BLaER1 treated with 17β-estradiol and CSF1 and Interleukin-3, amounts not matched to agents 10 nM and 100 nM (cell line): Measurements from ENCODE around the gene SLC25A21.

Experiments used
- H3K27ac ChIP-seq, 11 experiments: shearing (Covaris generic); formaldehyde crosslinking; 2 replicates each; pipeline ENCODE4 v1.8.1; 2022
- H3K27me3 ChIP-seq, 11 experiments: shearing (Covaris generic); formaldehyde crosslinking; 2 replicates each; pipeline ENCODE4 v1.8.1; 2022
- H3K36me3 ChIP-seq, 11 experiments: shearing (Covaris generic); formaldehyde crosslinking; 2 replicates each; pipeline ENCODE4 v1.8.1; 2022
- H3K4me1 ChIP-seq, 10 experiments: shearing (Covaris generic); formaldehyde crosslinking; 2 replicates each; pipeline ENCODE4 v1.8.1; 2022
- H3K4me2 ChIP-seq, 11 experiments: shearing (Covaris generic); formaldehyde crosslinking; 2 replicates each; pipeline ENCODE4 v1.8.1; 2022
- H3K4me3 ChIP-seq, 10 experiments: shearing (Covaris generic); formaldehyde crosslinking; 2 replicates each; pipeline ENCODE4 v1.8.1; 2022
- H3K9ac ChIP-seq, 11 experiments: shearing (Covaris generic); formaldehyde crosslinking; 2 replicates each; pipeline ENCODE4 v1.8.1; 2022
- H3K9me3 ChIP-seq, 11 experiments: shearing (Covaris generic); formaldehyde crosslinking; replicated peaks in 1 of 11; 2 replicates each; pipeline ENCODE4 v1.8.1; 2022
- H4K20me1 ChIP-seq, 11 experiments: shearing (Covaris generic); formaldehyde crosslinking; 2 replicates each; pipeline ENCODE4 v1.8.1; 2022
- Cebpa-rat ChIP-seq, 11 experiments: shearing (Covaris generic); IDR thresholded peaks; 2 replicates each; pipeline ENCODE4 v1.8.1; 2022

SLC25A21 gene

DNA sequence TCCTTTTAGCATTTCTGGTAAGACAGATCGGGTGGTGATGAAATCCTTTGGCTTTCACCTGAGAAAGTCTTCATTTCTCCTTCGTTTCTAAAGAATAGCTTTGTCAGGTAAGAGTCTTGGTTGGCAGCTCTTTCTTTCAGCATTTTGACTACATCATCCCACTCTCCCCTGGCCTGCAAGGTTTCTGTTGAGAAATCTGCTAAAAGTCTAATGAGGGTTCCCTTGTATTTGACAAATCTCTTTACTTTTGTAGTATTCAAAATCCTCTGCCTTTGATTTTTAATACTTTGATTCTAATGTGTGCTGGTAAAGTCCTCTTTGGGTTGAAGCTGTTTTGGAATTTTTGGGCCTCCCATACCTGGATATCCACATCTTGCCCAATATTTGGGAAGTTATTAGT is 390.5 kb downstream of the SLC25A21 start:
- Histone ChIP-seq H3K27me3 (no peaks in the 10 kb centered on the region), H3K9me3 (peaks cover 4 to 19% (median 13%) of the 10 kb centered on the region in 11 experiments; a peak in 17 of 22 replicates), H3K4me1 (no peaks in the 10 kb centered on the region), H3K36me3 (no peaks in the 10 kb centered on the region), H3K9ac (no peak overlapping the region), H3K27ac (no peak overlapping the region), H3K4me3 (no peak overlapping the region), H4K20me1 (no peaks in the 10 kb centered on the region), H3K4me2 (no peak overlapping the region)
- no peak for TF ChIP-seq Cebpa-rat (IDR thresholded peaks at IDR 0.05)

DNA sequence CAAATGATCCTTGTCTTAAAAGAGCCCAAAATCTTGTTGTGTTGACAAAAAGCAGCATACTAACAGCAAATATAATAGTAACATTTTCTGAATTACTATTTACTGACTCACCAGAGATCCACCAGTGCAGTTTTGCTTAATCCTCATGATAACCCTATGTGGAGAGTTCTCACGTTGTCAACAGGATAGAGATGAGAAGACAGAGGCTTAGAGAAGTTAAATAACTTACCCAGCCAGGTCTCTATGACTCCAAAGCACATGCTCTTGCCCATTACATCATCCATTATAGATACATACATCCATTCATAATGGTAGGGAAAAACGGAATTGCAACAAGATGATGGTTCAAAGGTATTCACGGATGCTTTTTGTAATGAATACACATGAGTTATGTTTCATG is 398.8 kb downstream of the SLC25A21 start:
- Histone ChIP-seq H3K27ac (no peak overlapping the region), H3K4me2 (no peak overlapping the region), H3K36me3 (no peaks in the 10 kb centered on the region), H3K9me3 (peaks cover 0 to 6% (median 0%) of the 10 kb centered on the region in 11 experiments; a peak in 2 of 22 replicates), H4K20me1 (no peaks in the 10 kb centered on the region), H3K9ac (no peak overlapping the region), H3K4me1 (no peaks in the 10 kb centered on the region), H3K4me3 (no peak overlapping the region), H3K27me3 (no peaks in the 10 kb centered on the region)
- no peak for TF ChIP-seq Cebpa-rat (IDR thresholded peaks at IDR 0.05)

DNA sequence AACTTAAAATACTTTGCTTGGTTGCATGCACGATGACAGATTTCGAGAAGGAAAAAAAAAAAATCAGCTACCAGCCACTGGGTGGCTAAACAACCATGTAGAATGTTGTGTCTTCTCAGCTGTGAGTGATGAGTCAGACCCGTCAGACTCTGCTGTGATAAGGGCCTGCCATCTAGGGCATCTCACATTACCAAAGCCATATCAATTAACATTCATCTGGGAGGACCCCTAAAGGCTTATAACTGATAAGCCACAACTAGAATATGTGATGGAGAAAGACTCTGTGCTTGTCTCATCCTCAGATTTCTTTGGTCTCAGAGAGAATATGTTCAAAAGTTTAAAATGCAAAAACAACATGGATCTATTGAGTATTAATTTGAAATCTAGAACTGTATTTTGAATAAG is 399.3 kb downstream of the SLC25A21 start:
- no peak overlapping the region for H3K9ac ChIP-seq
- no peak for TF ChIP-seq Cebpa-rat (IDR thresholded peaks at IDR 0.05)
- H3K4me2 ChIP-seq = no peak overlapping the region
- no peak overlapping the region for H3K27ac ChIP-seq
- H3K36me3 ChIP-seq = no peaks in the 10 kb centered on the region
- no peak overlapping the region for H3K4me3 ChIP-seq
- H3K4me1 ChIP-seq = no peaks in the 10 kb centered on the region
- peaks cover 0 to 6% (median 0%) of the 10 kb centered on the region in 11 experiments; a peak in 2 of 22 replicates for H3K9me3 ChIP-seq
- H3K27me3 ChIP-seq = no peaks in the 10 kb centered on the region
- H4K20me1 ChIP-seq = no peaks in the 10 kb centered on the region

DNA sequence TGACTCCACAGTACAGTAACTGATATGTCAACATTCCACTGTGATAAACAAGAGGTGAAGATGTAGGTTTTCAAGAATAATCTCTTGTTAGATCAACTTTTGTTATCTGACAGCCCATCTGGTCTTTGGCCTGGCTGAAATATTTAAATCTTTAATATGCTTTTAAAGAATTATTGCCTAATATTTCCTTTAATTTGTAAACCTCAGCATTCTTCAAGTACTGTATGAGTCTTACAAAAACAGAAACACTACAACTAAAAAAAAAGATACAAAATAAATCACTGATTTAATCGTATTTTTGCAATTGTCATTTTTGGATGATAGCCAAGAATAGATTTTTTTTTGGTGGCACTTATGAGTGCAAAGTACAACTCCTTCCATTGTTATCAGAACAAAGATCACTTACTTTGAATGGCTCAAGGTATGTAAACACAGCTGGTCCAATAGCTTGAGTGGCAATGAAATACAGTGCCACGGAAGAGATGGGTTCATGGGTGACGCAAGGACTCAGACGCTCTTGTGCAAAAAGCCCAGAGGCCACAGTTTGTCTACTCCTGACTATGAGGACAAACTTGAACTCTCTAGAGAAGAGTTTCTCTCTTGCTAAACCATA is 401.3 kb downstream of the SLC25A21 start:
- Histone ChIP-seq H3K4me3 (no peak overlapping the region), H3K9ac (no peak overlapping the region), H3K27ac (no peak overlapping the region), H3K9me3 (no peaks in the 10 kb centered on the region), H3K27me3 (no peaks in the 10 kb centered on the region), H3K4me2 (no peak overlapping the region), H3K4me1 (no peaks in the 10 kb centered on the region), H4K20me1 (no peaks in the 10 kb centered on the region), H3K36me3 (no peaks in the 10 kb centered on the region)
- no peak for TF ChIP-seq Cebpa-rat (IDR thresholded peaks at IDR 0.05)

DNA sequence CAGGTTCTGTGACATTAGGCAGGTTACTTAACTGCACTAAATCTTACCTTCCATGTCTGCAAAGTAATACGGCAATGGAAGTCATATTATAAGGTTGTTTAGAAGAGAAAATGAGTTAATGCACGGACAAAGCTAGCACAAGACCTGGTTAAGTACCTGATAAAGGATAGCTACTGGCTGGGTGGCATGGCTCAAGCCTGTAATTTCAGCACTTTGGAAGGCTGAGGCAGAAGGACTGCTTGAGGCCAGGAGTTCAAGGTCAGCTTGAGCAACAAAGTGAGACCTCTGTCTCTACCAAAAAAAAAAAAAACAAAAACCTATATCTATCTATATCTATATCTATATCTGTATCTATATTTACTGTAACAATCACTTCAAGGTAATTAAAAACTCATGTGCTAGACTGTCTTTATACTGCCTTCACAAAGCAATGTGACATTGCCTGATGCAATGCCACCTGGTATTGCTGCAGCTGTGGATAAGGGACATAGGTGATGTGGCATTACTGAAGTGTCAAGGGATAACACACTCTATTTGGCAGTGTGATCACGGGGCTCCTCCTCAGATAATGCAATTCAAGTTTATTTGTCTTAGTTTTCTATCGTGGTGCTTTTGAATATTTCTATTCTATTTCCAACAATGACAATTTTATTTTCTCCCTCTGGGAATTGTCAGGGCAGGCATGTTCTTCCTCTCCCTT is 403.6 kb downstream of the SLC25A21 start:
- no peaks in the 10 kb centered on the region for H3K36me3 ChIP-seq
- no peaks in the 10 kb centered on the region for H3K4me1 ChIP-seq
- H3K27ac ChIP-seq = no peak overlapping the region
- no peak overlapping the region for H3K4me3 ChIP-seq
- H3K9ac ChIP-seq = no peak overlapping the region
- H3K9me3 ChIP-seq = no peaks in the 10 kb centered on the region
- H3K4me2 ChIP-seq = no peak overlapping the region
- H4K20me1 ChIP-seq = no peaks in the 10 kb centered on the region
- no peaks in the 10 kb centered on the region for H3K27me3 ChIP-seq
- no peak for TF ChIP-seq Cebpa-rat (IDR thresholded peaks at IDR 0.05)

DNA sequence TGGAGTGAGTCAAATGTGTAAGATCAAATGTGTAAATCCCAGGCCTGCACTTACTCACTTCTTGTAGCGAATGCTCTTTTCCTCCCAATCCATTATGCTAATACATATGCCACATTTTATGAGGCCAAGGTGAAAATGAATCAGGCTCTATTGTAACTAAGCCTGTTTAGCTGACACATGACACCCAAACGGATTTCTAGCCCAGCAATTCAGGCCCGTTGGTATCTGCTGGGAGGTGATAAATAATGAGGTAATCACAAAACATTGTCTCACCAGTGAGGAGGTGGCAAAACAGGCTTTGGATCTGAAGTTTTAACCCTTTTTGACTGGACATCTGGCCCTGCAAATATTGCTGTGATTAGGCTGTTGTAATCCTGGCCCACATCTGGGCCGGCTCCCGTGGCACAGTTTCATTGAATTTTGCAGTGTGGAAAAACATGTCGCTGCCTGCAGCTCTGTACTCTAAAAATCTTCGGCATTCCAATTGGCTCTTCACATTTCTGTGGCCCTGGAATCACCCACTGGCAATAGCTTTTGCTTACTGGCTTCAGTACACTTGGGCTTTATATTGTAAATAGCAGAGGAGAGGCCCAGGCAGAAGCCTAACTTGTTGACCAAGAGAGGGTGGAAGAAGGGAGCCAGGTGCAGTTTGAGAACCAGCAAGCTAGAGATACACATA is 404.7 kb downstream of the SLC25A21 start:
- Histone ChIP-seq H3K27me3 (no peaks in the 10 kb centered on the region), H3K4me2 (no peak overlapping the region), H3K9me3 (no peaks in the 10 kb centered on the region), H3K4me1 (no peaks in the 10 kb centered on the region), H3K27ac (no peak overlapping the region), H3K9ac (no peak overlapping the region), H3K4me3 (no peak overlapping the region), H3K36me3 (no peaks in the 10 kb centered on the region), H4K20me1 (no peaks in the 10 kb centered on the region)
- no peak for TF ChIP-seq Cebpa-rat (IDR thresholded peaks at IDR 0.05)

DNA sequence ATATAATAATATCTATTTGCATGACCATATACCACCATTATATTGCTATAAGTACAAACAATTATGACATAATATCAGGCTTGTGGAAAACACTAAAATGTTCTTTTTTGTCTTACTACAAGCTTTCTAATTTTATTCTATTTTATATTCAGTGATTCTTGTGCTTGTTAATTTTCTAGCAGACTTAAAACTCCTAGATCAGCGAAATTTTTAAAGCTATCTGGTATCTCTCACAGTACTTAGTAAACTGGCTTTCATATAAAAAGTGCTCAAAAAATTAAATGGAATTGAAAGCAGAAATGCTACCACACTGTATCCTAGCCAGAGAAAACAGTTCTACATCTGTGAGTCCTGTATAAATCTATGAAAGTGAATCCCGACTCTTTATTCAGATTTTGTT is 405.4 kb downstream of the SLC25A21 start:
- H3K4me2 ChIP-seq = no peak overlapping the region
- H3K36me3 ChIP-seq = no peaks in the 10 kb centered on the region
- H3K4me1 ChIP-seq = no peaks in the 10 kb centered on the region
- H3K9me3 ChIP-seq = no peaks in the 10 kb centered on the region
- H3K4me3 ChIP-seq = no peak overlapping the region
- no peak overlapping the region for H3K27ac ChIP-seq
- no peak for TF ChIP-seq Cebpa-rat (IDR thresholded peaks at IDR 0.05)
- no peaks in the 10 kb centered on the region for H3K27me3 ChIP-seq
- no peak overlapping the region for H3K9ac ChIP-seq
- H4K20me1 ChIP-seq = no peaks in the 10 kb centered on the region

DNA sequence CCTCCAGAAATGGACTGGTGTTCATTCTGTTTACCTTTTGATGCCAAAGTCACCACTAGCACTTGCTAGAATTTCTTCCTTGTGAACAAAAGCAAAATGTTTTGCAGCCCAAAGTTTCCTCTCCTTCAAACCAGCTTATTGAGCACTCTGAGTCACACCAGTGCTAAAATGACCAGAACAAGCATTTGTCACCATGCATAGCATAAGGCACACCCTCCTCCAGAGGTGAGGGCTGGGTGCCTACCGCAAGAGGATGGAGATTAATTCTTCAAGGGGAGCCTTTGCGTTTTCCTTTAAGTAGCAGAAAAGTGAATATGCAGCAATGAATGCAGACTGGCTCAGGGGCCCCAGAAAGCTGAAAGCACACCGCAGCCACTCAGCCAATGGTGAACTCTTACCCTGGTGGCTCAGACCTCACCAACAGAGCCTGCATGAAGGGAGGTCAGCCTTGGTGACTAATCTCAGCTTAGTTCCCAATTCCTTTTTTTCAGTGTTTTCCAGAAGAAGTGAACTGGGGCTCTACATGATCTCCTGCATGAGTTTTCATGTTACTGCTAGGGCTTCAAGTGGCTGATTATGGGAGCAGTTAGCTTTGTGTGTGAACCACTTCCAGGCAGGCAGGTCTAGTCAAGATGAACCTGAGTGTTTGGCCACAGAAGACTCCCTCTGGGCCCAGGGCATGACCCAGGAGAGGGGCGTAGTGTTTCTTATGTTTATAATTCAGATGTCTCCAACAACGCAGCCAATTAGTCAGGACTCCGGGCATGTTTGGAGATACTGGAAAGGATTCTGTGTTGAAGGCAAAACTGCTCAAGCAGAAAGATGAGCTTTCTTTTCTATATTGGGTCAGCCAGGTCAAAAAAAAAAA is 414.4 kb downstream of the SLC25A21 start:
- no peak overlapping the region for H3K4me3 ChIP-seq
- H4K20me1 ChIP-seq = no peaks in the 10 kb centered on the region
- H3K4me1 ChIP-seq = peaks cover 0 to 4% (median 0%) of the 10 kb centered on the region in 10 experiments; a peak in 2 of 20 replicates
- no peaks in the 10 kb centered on the region for H3K36me3 ChIP-seq
- no peak for TF ChIP-seq Cebpa-rat (IDR thresholded peaks at IDR 0.05)
- H3K9ac ChIP-seq = no peak overlapping the region
- no peak overlapping the region for H3K27ac ChIP-seq
- H3K4me2 ChIP-seq = no peak overlapping the region
- H3K27me3 ChIP-seq = no peaks in the 10 kb centered on the region
- H3K9me3 ChIP-seq = peaks cover 4 to 16% (median 12%) of the 10 kb centered on the region in 11 experiments

DNA sequence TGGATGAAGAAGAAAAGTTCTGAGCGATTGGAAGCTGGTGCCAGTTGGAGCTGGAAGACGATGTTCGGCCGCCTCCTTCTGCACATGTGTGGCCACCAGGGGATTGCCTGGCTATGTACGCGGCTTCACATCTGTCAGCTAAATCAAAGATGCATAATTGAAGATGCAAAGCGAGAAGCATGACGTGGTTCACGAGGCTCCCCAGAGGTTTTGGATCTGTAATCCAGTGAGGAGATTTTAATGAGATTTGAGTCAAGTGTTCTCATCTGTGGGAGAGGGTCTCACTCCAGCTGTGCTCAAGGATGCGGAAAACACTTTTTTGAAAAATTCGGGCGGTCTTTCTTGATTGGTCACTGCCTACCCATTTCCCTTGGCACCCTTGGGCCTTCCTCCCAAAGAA is 416.2 kb downstream of the SLC25A21 start:
- no peaks in the 10 kb centered on the region for H3K27me3 ChIP-seq
- H3K4me1 ChIP-seq = peaks cover 0 to 4% (median 0%) of the 10 kb centered on the region in 10 experiments; a peak in 2 of 20 replicates
- no peak overlapping the region for H3K27ac ChIP-seq
- H3K4me3 ChIP-seq = no peak overlapping the region
- no peaks in the 10 kb centered on the region for H4K20me1 ChIP-seq
- TF ChIP-seq Cebpa-rat (IDR thresholded peaks at IDR 0.05) = no peak
- H3K4me2 ChIP-seq = no peak overlapping the region
- H3K9ac ChIP-seq = no peak overlapping the region
- H3K9me3 ChIP-seq = peaks cover 15 to 30% (median 24%) of the 10 kb centered on the region in 11 experiments
- H3K36me3 ChIP-seq = no peaks in the 10 kb centered on the region
